CD4-positive, alpha-beta T cell treated with Interleukin-12 subunit alpha and Interleukin-12 subunit beta, for 1 hour (primary cell): ENCODE measurements around the gene PTPRCAP.

Experiments used
- DNase-seq: peaks from one replicate; pipeline ENCODE4 v3.0.0-alpha.2; 2020

Gene PTPRCAP

GRCh38 chr11:67464411-67465188 is 27.1 kb upstream of the PTPRCAP start:
- peak; percentile 96 for DNase-seq

DNA sequence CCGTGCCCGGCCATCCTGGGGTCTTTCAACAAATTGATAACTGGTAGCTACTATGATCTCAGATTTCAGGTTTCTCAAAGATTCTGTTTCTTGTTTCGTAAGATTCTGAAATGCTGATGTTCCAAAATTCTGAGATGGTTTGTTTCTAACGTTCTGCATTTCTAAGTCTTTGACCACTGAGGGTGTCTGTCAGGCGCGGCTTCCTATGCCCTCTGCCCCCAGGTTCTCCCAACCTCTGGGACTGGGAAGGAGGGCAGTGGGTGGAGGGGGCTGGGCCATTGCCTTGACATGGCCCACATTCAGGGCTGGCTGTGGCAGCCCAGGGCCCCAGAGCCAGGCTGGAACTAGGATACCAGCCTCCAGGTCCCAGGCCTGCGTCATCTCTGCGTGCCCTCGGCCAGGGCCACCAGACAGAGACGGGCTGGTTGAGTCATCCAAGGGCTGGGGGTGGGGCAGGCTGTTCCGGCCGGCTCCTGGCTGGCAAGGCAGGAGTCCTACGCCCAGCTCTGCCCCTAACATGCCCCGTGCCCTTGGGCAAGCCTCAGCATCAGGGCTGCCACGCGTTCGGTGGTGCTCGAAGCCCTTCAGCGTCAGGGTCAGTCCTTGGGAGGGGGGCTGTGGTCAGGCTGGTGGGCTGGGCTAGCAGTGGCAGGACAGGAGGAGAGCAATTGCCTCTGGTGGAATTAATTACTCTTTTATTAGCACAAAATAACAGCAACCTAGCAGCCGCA is 26.4 kb upstream of the PTPRCAP start:
- no peak for DNase-seq

DNA sequence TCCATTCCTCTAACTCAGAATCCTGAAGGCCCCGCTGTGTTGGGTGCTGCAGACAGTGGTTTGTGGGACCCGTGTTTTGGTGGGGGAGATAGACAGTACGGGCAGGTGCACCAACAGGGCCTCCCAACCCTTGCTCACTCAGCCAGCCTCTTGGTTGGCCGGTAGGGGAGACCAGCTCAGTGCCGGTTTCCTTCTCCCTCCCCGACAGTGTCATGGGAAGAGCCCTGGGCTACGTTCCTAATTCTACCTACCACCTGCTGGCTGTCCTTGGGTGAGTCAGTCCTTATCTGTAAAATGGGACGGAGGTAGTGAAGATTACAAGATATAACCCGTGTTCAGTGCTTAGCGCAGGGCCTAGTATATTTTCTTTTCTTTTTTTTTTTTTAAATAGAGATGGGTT is 25.7 kb upstream of the PTPRCAP start:
- no peak for DNase-seq

GRCh38 chr11:67458266-67458665 is 20.8 kb upstream of the PTPRCAP start:
- DNase-seq = no peak

DNA sequence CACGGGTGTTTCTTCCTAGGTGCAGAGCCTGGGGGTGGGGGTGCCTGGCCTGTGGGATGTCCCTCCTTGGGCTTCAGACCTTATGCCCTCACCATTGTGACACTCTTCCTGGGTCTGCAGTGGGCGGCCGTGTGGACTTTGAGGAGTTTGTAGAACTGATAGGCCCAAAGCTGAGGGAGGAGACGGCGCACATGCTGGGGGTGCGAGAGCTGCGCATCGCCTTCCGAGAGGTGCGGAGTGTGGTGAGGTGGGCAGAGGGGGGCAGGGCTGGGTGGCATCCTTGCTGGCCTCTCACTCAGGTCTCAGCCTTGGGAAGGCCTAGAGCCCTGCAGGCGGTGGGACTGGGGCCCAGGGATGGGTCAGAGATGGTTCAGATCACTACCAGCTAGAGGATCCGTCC is 20.0 kb upstream of the PTPRCAP start:
- DNase-seq = no peak

DNA sequence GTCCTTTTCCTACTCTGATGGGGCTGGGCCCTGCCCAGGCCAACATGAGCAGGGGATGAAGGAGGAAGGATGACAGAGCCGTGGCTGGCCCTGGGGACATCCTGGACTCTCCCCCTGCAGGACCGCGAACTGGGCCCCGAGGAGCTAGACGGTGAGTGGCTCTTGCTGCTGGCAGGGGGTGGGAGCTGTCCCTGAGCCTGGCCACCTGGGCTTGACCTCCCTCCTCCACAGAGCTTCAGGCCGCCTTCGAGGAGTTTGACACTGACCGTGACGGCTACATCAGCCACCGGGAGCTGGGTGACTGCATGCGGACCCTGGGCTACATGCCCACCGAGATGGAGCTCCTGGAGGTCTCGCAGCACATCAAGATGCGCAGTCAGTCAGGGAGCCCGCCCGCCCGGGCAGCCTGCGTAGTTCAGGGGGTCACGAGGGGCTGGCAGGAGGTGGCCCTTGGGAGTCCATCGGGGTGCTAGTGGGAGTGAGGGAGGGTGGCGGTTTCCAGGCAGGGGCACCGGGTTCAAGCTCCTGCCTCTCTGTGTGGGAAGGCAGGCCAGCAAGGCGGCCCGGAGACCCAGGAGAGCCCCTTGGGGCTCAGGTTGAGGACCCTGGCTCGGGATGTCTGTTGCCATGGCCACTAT is 18.7 kb upstream of the PTPRCAP start:
- DNase-seq = no peak

DNA sequence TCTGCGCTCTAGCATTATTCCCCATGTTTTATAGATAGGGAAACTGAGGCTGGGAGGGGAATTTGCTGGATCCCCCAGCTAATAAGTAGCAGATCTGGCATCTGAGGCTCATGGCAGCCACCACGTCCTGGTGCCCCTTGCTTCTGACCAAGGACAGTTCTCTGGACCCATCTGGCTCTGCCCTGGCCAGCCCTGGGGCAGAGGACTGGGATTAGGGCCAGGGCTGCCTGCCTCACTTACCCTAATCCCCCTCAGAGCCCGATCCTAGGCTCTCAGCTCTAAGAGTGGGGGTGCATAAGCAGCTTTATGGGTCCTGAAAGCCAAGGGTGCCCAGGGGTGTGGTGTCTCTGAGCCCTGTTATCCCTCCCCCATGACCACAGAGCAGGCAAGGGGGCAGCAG is 17.6 kb upstream of the PTPRCAP start, which contains the start of gene CABP4:
TSS of gene CABP4 (plus strand) at position 301 of the 400 bp plus-strand sequence. CDS start at position 371, 70 bp downstream.
- DNase-seq = no peak

DNA sequence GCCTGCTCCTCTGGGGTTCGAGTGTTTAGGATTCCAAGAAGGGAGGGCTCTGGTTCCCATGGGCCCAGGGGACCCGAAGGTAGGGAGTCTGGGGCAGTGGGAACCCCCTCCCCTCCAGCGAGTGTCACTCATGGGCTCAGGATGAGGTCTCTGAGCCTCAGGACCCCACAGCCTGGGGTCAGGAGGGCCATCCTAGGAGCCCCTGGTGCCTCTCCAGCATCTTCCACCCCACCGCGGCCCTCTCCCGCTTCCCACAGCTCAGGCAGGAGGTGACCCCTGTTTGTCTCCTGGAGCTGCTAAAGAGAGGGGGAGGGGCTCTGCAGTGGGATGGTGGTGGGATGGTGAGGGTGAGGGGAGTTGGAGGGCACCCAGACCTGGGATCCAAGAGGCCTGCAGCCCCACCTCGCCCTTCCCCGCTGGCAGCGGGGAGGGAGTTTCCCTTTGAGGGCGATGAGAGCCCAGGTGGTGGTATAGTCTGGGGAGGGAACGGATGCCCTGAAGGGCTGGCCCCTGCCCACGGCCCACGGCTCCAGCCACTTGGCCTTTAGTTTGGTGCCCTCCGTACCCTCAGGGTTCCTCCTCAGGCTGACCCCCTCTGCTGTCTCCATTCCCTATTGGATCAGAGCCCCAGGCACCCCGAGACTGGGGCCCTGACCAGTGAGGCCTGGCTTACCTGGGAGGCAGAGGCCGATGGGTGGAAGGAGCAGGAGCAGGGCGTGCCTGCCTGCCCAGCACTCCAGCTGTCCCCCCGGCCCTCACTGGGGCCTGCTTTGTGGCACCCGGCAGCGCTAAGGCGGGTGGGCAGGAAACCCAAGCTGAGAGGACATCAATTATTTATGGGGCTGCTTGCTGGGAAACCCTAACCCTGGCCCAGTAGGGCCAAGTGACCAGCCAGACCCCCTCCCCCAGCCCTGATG is 16.6 kb upstream of the PTPRCAP start:
- DNase-seq = no peak

DNA sequence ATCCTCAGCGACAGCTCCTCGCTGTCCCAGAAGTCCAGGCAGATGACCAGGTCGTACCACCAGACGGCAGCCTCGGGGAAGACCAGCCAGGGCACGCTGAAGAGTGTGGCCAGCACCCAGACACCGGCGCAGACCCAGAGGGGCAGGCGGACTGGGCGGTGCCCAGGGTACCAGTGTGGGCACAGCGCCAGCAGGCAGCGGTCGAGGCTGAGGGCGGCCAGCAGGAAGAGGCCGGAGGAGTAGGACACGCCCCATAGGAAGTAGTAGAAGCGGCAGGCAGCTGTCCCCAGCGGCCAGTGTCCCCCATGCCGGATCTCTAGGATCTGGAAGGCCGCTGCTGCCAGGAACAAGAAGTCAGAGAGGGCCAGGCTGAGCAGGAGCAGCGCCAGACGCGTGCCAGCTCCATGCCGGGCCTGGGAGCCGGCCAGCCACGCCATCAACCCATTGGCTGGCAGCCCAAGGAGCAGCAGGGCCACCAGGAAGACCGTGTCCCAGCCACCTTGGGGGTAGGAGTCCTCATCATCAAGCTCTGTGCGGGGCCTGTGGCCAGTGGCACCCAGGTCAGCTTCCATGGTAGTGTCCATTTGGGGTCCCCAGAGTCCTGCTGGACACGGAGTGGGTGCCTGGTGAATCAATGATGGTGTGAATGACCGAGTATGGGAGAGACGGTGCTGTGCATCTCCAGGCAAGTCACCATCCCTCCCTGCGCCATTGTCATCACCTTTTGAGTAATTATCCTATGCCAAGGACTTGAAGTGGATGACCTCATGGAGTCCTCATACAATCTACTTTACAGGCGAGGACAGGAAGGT is 14.9 kb upstream of the PTPRCAP start, which contains the start of gene GPR152:
TSS of gene GPR152 (minus strand) at position 589 of the 812 bp plus-strand sequence. CDS start at position 584, 5 bp downstream.
- no peak for DNase-seq

- DNase-seq = no peak
Measured at GRCh38 chr11:67451658-67451976, 14.1 kb upstream of the PTPRCAP start.

DNA sequence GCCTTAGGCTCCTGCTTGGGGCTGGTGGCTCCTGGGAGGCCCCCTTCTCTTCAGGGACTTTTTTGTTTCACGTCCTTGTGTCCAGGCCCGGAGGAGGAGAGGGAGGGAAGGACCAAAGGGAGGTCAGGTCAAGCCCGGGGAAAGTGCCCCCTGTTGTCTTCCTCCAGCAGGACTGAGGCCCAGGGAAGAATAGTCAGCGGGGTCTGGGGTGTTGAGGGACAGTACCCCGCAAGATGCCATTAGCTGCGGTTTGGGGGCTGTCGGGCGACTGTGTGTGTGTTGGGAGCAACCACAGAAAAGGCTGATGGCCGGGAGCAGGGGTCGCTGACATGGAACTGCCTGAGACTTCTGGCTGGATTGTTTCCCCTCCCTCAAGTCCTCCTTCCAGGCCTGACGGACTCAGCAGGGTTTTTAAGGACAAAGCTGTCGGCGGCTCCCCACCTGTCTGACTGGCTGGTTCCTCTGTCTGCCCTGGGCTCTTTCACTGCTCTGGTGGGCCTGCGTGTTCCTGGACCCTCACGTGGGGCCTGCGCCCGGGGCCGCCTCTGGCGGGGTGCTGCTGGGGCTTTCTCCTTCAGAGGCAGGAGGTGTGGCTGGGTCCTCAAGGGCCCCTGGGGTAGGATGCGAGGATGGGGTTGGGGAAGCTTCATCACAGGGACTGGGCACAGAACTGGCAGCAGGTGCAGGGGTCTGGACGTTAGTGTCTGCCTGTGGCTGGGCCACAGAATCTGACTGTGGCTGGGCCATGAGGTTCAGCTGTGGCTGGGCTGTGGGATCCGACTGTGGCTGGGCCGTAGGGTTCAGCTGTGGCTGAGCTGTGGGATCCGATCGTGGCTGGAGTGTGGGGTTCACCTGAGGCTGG is 13.5 kb upstream of the PTPRCAP start:
- no peak for DNase-seq

GRCh38 chr11:67449116-67449844 is 11.8 kb upstream of the PTPRCAP start:
- DNase-seq = no peak

- no peak for DNase-seq
Measured at GRCh38 chr11:67448220-67448609, 10.7 kb upstream of the PTPRCAP start.

- no peak for DNase-seq
Measured at GRCh38 chr11:67445515-67445914, 8.0 kb upstream of the PTPRCAP start.

DNA sequence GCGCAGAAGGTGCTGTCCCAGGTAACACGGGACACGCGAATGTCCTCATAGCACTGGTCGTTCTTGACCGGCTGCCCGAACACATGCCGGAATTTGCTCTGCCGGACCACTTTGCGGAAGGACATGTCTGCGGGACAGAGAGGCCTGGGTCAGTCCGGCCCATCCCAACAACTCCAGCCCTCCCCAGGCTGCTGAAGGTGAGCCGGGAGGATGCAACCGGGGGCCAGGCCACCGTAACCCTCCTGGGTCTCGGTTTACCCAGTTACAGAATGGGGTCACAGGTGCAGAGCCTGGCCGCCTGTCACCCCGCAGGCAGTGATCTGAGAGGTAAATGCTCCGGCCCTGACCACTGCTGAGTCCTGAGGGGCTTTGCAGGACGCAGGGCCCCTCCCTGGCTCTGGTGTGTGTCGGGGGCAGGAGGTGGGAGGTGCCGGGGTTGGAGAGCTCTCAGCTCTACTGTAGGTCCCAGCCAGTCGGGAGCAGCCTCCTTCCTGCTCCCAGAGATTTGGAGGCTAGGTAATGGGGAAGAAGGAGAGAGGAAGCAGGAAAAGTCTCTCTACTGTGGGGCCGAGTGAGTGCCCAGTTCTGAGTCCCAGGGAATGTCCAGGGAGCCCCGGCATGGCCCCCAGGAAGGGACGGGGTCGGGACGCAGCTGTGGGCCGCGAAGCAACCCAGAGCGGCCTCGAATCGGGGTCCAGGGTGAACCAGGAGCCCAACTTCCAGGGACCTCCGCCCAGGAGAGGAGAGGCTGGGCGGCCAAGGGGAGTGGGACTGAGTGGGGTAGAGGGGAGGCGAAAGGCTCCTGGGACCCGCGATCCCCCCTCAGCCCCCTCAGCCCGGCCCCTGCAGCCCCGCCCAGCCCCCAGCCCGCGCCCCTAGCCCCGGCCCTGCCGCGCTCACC is 5.3 kb upstream of the PTPRCAP start:
- no peak for DNase-seq

GRCh38 chr11:67441731-67442351 is 4.4 kb upstream of the PTPRCAP start:
- peak; percentile 52 for DNase-seq

DNA sequence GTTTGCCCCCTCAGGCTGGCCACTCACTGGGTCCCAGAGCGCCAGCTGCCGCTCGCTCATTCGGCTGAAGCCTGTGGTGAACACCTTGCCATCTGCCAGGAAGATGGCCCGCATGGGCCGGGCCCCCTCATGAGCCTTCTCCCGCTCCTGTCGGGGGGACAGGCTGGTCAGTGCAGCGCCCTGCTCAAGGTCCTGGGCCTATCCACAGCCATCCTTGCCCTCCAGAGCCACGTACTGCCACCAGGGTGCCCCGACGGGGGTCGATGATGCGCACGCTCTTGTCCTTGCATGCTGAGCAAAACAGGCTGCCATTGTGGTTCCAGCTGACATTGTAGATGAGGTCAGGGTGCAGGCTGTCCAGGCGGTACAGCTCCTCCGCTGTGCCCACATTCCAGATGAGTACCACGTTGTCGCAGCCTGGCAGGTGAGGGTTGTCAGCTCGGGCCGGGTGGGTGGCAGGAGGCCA is 3.6 kb upstream of the PTPRCAP start:
- no peak for DNase-seq
